GM12801 (cell line): Measurements from ENCODE around the gene OVCA2.

Source experiments
- TF ChIP-seq, protein P1 (sequence below): IDR thresholded peaks from one replicate; pipeline ENCODE4 v1.5.1; 2011; ENCODE audit warnings: control low read depth; ENCODE audit not compliant: insufficient read length; ENCODE audit errors: extremely low read depth

OVCA2 gene

GRCh38 chr17:2029911-2030778, 11.7 kb upstream of the OVCA2 start, which contains the start of gene DPH1:
TSS of gene DPH1 (plus strand) at chr17:2030153. CDS start at chr17:2030170, 17 bp downstream.
- TF ChIP-seq, protein P1, sequence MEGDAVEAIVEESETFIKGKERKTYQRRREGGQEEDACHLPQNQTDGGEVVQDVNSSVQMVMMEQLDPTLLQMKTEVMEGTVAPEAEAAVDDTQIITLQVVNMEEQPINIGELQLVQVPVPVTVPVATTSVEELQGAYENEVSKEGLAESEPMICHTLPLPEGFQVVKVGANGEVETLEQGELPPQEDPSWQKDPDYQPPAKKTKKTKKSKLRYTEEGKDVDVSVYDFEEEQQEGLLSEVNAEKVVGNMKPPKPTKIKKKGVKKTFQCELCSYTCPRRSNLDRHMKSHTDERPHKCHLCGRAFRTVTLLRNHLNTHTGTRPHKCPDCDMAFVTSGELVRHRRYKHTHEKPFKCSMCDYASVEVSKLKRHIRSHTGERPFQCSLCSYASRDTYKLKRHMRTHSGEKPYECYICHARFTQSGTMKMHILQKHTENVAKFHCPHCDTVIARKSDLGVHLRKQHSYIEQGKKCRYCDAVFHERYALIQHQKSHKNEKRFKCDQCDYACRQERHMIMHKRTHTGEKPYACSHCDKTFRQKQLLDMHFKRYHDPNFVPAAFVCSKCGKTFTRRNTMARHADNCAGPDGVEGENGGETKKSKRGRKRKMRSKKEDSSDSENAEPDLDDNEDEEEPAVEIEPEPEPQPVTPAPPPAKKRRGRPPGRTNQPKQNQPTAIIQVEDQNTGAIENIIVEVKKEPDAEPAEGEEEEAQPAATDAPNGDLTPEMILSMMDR, result no peak

GRCh38 chr17:2030779-2031163, 11.1 kb upstream of the OVCA2 start:
- TF ChIP-seq, protein P1, result no peak

GRCh38 chr17:2033153-2033552, 8.7 kb upstream of the OVCA2 start:
- TF ChIP-seq, protein P1, result no peak

DNA sequence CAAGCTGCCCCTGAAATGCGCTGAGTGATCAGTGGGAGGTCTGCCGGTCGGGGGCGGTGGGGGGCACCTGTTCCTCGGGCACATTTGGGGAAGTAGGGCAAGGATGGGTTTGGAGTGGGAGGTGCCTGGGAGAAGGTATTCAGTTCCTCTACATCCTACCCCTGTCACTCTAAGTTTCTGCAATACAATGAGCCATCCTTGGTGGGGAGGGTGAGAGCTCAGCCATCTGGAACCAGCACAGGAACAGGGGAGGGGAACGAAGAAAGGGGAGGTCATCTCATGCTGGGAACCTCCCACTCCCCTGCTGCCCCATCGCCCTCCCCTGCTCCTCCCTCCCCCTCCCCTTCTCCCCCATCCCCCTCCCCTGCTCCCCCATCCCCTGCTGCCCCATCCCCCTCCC, 7.7 kb upstream of the OVCA2 start:
- TF ChIP-seq, protein P1, result no peak

- TF ChIP-seq, protein P1, result no peak
These were observed 6.8 kb upstream of the OVCA2 start for GRCh38 chr17:2034806-2035540.

- TF ChIP-seq, protein P1, result no peak
These were observed 6.0 kb upstream of the OVCA2 start for GRCh38 chr17:2035541-2036488.
